ENCODE measurements around the gene AGPAT3.

- no peak for TF ChIP-seq EZH2 (IDR thresholded peaks at IDR 0.05; ENCODE audit: low read length, missing control alignments)
- TF ChIP-seq CTCF (conservative IDR thresholded peaks at IDR 0.05 in 1 of 2, IDR thresholded peaks at IDR 0.05 in 1 of 2; ENCODE audit: low read depth in 1 of 2, low read length in 2 of 2): no peak
These were observed 5.2 kb upstream of the AGPAT3 start for GRCh38 chr21:43859747-43860214.
